Medulla oblongata (tissue), 1 donor: ENCODE data around the gene CDK15.
"Not testable (repeated sequence)": the region's sequence is repeated elsewhere in the genome, so short reads cannot be mapped to it uniquely, and the experiment has no call there.

Experiments
- DNase-seq: peaks from one replicate; pipeline ENCODE4 v3.0.0-alpha.2; 2015; ENCODE audit errors: extremely low spot score

The CDK15 gene

GRCh38 chr2:201790291-201790690, 16.0 kb upstream of the CDK15 start:
- no peak for DNase-seq

- no peak for DNase-seq
These were observed 15.3 kb upstream of the CDK15 start for GRCh38 chr2:201790989-201791388.

- no peak for DNase-seq
These were observed 12.7 kb upstream of the CDK15 start for GRCh38 chr2:201793631-201794030.

- DNase-seq: no peak
These were observed 12.0 kb upstream of the CDK15 start for GRCh38 chr2:201794294-201794693.

GRCh38 chr2:201795607-201796477, 10.5 kb upstream of the CDK15 start:
- DNase-seq: peak; percentile 54

- DNase-seq: no peak
These were observed 9.9 kb upstream of the CDK15 start for GRCh38 chr2:201796478-201796865.

GRCh38 chr2:201797175-201797840, 9.0 kb upstream of the CDK15 start:
- DNase-seq: no peak

GRCh38 chr2:201798252-201798913, 8.0 kb upstream of the CDK15 start:
- no peak for DNase-seq

- DNase-seq: not testable (repeated sequence)
These were observed 7.4 kb upstream of the CDK15 start for GRCh38 chr2:201798914-201799285.

- DNase-seq: peak; percentile 10
These were observed 1.2 kb downstream of the CDK15 start for GRCh38 chr2:201807452-201807999.

GRCh38 chr2:201808027-201808426, 1.7 kb downstream of the CDK15 start:
- no peak for DNase-seq

GRCh38 chr2:201809633-201810032, 3.3 kb downstream of the CDK15 start:
- DNase-seq: no peak

- not testable (repeated sequence) for DNase-seq
These were observed 4.3 kb downstream of the CDK15 start for GRCh38 chr2:201810604-201811003.

GRCh38 chr2:201813996-201814760, 7.8 kb downstream of the CDK15 start:
- no peak for DNase-seq

GRCh38 chr2:201816657-201817575, 10.6 kb downstream of the CDK15 start:
- DNase-seq: no peak

GRCh38 chr2:201820383-201821007, 14.2 kb downstream of the CDK15 start:
- no peak for DNase-seq

GRCh38 chr2:201821080-201821479, 14.7 kb downstream of the CDK15 start:
- DNase-seq: no peak

- no peak for DNase-seq
These were observed 17.9 kb downstream of the CDK15 start for GRCh38 chr2:201824212-201824611.

GRCh38 chr2:201827621-201828020, 21.3 kb downstream of the CDK15 start:
- no peak for DNase-seq

- DNase-seq: no peak
These were observed 21.9 kb downstream of the CDK15 start for GRCh38 chr2:201828220-201828619.
